MG63 (cell line): ENCODE results near the gene MORN3. TPM values are rescaled to one million over a fixed set of nuclear protein-coding genes. Genes with fewer than 3 reads are reported as not detected.
"Not testable (repeated sequence)": the region's sequence is repeated elsewhere in the genome, so short reads cannot be mapped to it uniquely, and the experiment has no call there.

Source experiments
- DNase-seq: peaks from one replicate; pipeline ENCODE4 v3.0.0-alpha.2; 2020
- H3K27me3 ChIP-seq: fragments of 250-450 bp; sonication (Bioruptor Pico); 2 replicates; pipeline ENCODE4 v1.5.1; 2020; ENCODE audit warnings: mild to moderate bottlenecking, moderate library complexity
- H3K36me3 ChIP-seq: fragments of 250-450 bp; sonication (Bioruptor Pico); 2 replicates; pipeline ENCODE4 v1.5.1; 2020; ENCODE audit warnings: mild to moderate bottlenecking, moderate library complexity
- H3K4me3 ChIP-seq: fragments of 250-450 bp; sonication (Bioruptor Pico); 2 replicates; pipeline ENCODE4 v1.5.1; 2020; ENCODE audit warnings: mild to moderate bottlenecking, moderate library complexity
- H3K9me3 ChIP-seq: fragments of 250-450 bp; sonication (Bioruptor Pico); 2 replicates; pipeline ENCODE4 v1.5.1; 2020; ENCODE audit warnings: mild to moderate bottlenecking, moderate library complexity
- total RNA-seq: library from RNA; depleted of rRNA; stranded (reverse); fragments of >200 nt; shearing (Covaris generic); gene quantifications from 2 replicates; pipeline ENCODE4 v1.2.3, GENCODE V29; 2014; ENCODE audit warnings: low replicate concordance

Gene MORN3
- total RNA-seq, 1 experiment from 2014 or later: not detected

GRCh38 chr12:121701667-121702277 lies 32.3 kb upstream of the MORN3 start:
- no peaks in the 10 kb centered on the region for H3K36me3 ChIP-seq
- no peak for DNase-seq
- H3K4me3 ChIP-seq: no peak overlapping the region
- H3K9me3 ChIP-seq: peaks cover 6% of the 10 kb centered on the region
- peaks cover 5% of the 10 kb centered on the region for H3K27me3 ChIP-seq

GRCh38 chr12:121697861-121698260 lies 28.4 kb upstream of the MORN3 start:
- DNase-seq, H3K36me3 ChIP-seq, H3K4me3 ChIP-seq, H3K9me3 ChIP-seq, H3K27me3 ChIP-seq: not testable (repeated sequence)

DNA sequence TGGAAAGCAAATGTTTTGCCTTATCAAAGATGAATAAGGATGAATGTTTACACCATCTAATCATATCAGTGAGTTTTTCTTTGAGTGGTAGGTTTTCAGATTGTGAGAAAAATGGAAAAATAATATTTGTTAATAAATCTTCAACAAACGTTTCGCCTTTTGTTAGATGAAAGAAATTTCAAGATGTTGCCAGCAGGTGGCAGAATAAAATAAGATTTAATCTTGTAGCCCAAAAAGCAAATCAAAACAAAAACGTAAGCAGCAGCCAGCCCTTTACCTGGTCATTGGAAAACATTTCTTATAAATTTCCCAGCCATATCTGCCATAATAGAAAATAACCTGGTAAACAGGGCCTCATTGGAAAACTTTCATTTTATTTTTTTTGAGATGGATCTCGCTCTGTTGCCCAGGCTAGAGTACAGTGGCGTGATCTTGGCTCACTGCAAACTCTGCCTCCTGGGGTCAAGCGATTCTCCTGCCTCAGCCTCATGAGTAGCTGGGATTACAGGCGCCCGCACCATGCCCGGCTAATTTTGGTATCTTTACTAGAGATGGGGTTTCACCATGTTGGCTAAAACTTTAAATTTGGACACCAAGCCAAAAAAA lies 27.7 kb upstream of the MORN3 start:
- no peaks in the 10 kb centered on the region for H3K36me3 ChIP-seq
- H3K27me3 ChIP-seq: peaks cover 2% of the 10 kb centered on the region
- H3K4me3 ChIP-seq: no peak overlapping the region
- H3K9me3 ChIP-seq: no peaks in the 10 kb centered on the region
- no peak for DNase-seq

- Histone ChIP-seq H3K4me3 (no peak overlapping the region), H3K9me3 (no peaks in the 10 kb centered on the region), H3K27me3 (no peaks in the 10 kb centered on the region), H3K36me3 (no peaks in the 10 kb centered on the region)
- DNase-seq: no peak
Observed at GRCh38 chr12:121693155-121693687, 23.8 kb upstream of the MORN3 start.

DNA sequence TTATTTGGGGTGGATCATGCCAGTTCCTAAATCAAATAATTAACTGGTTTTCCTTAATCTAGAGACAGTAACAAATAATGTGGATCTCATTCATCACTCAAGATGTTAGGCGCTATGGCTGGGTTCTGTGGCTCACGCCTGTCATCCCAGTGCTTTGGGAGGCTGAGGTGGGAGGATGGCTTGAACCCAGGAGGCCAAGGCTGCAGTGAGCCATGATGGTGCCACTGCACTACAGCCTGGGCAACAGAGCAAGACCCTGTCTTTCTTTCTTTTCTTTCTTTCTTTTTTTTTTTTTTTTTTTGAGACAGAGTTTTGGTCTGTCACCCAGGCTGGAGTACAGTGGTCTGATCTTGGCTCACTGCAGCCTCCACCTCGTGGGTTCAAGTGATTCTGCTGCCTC lies 23.3 kb upstream of the MORN3 start:
- DNase-seq, H3K9me3 ChIP-seq, H3K36me3 ChIP-seq, H3K4me3 ChIP-seq, H3K27me3 ChIP-seq: not testable (repeated sequence)

GRCh38 chr12:121689430-121689829 lies 20.0 kb upstream of the MORN3 start:
- H3K27me3 ChIP-seq: no peaks in the 10 kb centered on the region
- DNase-seq: no peak
- H3K4me3 ChIP-seq: no peak overlapping the region
- no peaks in the 10 kb centered on the region for H3K36me3 ChIP-seq
- H3K9me3 ChIP-seq: no peaks in the 10 kb centered on the region

DNA sequence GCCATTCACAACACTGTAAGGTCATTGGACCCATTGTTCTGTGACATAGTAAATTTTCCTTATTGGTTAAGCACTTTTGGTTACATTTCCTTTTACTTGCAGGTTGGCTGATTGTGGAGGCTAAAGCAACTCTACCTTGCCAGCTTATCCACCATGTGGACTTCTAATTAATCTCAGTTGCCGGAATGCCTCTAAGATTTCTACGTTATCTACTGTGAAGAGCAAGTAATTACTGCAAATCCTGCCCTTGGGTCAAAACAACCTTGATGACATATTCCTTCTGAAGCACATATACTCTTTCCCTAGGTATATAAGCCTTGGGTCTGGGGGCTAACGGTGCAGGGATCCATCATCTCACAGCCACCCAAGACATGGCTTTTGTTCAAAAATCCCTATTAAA lies 19.5 kb upstream of the MORN3 start:
- Histone ChIP-seq H3K9me3 (no peaks in the 10 kb centered on the region), H3K27me3 (no peaks in the 10 kb centered on the region), H3K4me3 (no peak overlapping the region), H3K36me3 (no peaks in the 10 kb centered on the region)
- no peak for DNase-seq

DNA sequence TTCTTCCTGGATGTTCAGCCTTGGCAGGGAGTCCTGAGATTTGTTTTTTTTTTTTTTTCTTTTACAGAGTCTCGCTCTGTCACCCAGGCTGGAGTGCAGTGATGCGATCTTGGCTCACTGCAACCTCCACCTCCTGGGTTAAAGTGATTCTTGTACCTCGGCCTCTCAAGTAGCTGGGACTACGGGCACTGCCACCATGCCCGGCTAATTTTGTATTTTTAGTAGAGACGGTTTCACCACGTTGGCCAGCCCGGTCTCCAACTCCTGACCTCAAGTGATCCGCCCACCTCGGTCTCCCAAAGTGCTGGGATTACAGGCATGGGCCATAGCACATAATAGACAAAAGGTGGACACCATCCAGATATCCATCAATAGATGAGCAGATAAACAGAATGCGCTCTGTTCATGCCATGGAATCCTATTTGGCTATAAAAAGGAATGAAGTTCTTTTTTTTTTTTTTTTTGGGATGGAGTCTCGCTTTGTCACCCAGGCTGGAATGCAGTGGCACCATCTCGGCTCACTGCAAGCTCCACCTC lies 10.3 kb upstream of the MORN3 start:
- H3K9me3 ChIP-seq, DNase-seq, H3K27me3 ChIP-seq, H3K4me3 ChIP-seq, H3K36me3 ChIP-seq: not testable (repeated sequence)

GRCh38 chr12:121678716-121679300 lies 9.4 kb upstream of the MORN3 start:
- DNase-seq: no peak
- Histone ChIP-seq H3K36me3 (no peaks in the 10 kb centered on the region), H3K27me3 (no peaks in the 10 kb centered on the region), H3K4me3 (no peak overlapping the region), H3K9me3 (no peaks in the 10 kb centered on the region)

DNA sequence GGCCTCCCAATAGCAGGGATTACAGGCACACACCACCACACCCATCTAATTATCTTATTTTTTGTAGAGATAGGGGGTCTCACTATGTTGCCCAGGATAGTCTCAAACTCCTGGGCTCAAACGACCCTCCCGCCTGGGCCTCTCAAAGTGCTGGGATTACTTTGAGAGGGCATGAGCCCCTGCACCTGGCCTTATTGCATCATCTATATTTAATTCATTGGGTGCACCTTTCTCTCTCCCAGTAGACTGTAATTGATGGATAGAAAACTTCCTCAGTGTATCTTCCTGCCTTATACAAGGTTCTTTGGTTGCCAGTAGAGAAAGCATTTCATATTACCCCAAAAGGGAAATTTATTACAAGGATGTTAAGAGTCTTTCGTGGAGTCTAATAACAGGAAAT lies 8.9 kb upstream of the MORN3 start:
- DNase-seq: no peak
- Histone ChIP-seq H3K36me3 (no peaks in the 10 kb centered on the region), H3K4me3 (no peak overlapping the region), H3K9me3 (no peaks in the 10 kb centered on the region), H3K27me3 (no peaks in the 10 kb centered on the region)

GRCh38 chr12:121676190-121676589 lies 6.7 kb upstream of the MORN3 start:
- no peaks in the 10 kb centered on the region for H3K27me3 ChIP-seq
- H3K9me3 ChIP-seq: no peaks in the 10 kb centered on the region
- no peaks in the 10 kb centered on the region for H3K36me3 ChIP-seq
- H3K4me3 ChIP-seq: no peak overlapping the region
- DNase-seq: no peak

GRCh38 chr12:121673013-121673511 lies 3.6 kb upstream of the MORN3 start:
- Histone ChIP-seq H3K4me3 (no peak overlapping the region), H3K36me3 (no peaks in the 10 kb centered on the region)
- no peak for DNase-seq

GRCh38 chr12:121668750-121669520 lies 519 bp downstream of the MORN3 start:
- H3K9me3 ChIP-seq: no peaks in the 10 kb centered on the region
- DNase-seq: peak; percentile 12
- H3K4me3 ChIP-seq: no peak overlapping the region
- no peaks in the 10 kb centered on the region for H3K36me3 ChIP-seq
- H3K27me3 ChIP-seq: no peaks in the 10 kb centered on the region

More at GRCh38 chr12:121673013-121673511, 3.6 kb upstream of the MORN3 start:
- Histone ChIP-seq H3K9me3 (no peaks in the 10 kb centered on the region), H3K27me3 (no peaks in the 10 kb centered on the region)

- DNase-seq, H3K4me3 ChIP-seq, H3K9me3 ChIP-seq, H3K27me3 ChIP-seq, H3K36me3 ChIP-seq: not testable (repeated sequence)
Observed at GRCh38 chr12:121666829-121667228, 2.6 kb downstream of the MORN3 start.

- Histone ChIP-seq H3K36me3 (no peaks in the 10 kb centered on the region), H3K4me3 (no peak overlapping the region), H3K9me3 (no peaks in the 10 kb centered on the region), H3K27me3 (no peaks in the 10 kb centered on the region)
- no peak for DNase-seq
Observed at GRCh38 chr12:121663610-121663929, 5.9 kb downstream of the MORN3 start.

DNA sequence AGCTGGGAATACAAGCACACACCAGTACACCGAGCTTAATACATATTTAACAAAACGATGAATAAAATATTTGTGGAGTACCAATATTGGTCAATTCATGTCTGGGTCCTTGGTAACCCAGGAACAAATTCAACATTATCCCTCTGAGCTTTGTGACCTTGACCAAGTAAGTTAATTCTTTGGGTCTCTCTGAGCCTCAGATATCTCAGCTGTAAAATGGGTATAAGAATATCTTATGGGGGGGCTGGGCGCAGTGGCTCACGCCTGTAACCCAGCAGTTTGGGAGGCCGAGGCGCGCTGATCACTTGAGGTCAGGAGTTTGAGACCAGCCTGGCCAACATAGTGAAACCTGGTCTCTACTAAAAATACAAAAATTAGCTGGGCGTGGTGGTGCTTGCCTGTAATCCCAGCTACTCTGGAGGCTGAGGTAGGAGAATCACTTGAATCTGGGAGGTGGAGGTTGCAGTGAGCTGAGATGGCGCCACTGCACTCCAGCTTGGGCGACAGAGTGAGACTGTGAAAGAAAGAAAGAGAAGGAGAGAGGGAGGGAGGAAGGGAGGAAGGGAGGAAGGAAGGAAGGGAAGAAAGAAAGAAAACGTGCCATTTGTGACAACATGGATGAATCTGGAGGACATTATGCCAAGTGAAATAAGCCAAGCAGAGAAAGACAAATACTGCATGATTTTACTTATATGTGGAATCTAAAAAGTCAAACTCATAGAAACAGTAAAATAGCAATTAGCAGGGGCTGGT lies 7.9 kb downstream of the MORN3 start:
- not testable (repeated sequence) for DNase-seq, H3K36me3 ChIP-seq, H3K4me3 ChIP-seq, H3K27me3 ChIP-seq, H3K9me3 ChIP-seq
